Measurements from ENCODE around the gene CTNNA3.

Gene CTNNA3

GRCh38 chr10:67306588-67307205 is 389.3 kb downstream of the CTNNA3 start:
- DNase-seq = no peak

- no peak for DNase-seq
Observed at GRCh38 chr10:67302701-67303100, 393.3 kb downstream of the CTNNA3 start.

- DNase-seq = no peak
Observed at GRCh38 chr10:67299761-67300160, 396.2 kb downstream of the CTNNA3 start.

- no peak for DNase-seq
Observed at GRCh38 chr10:67297637-67298181, 398.3 kb downstream of the CTNNA3 start.

- DNase-seq = no peak
Observed at GRCh38 chr10:67296926-67297325, 399.1 kb downstream of the CTNNA3 start.

- no peak for DNase-seq
Observed at GRCh38 chr10:67288688-67289410, 407.1 kb downstream of the CTNNA3 start.

- DNase-seq = no peak
Observed at GRCh38 chr10:67284589-67284988, 411.4 kb downstream of the CTNNA3 start.

- no peak for DNase-seq
Observed at GRCh38 chr10:67282871-67283270, 413.1 kb downstream of the CTNNA3 start.

GRCh38 chr10:67280405-67280804 is 415.6 kb downstream of the CTNNA3 start:
- DNase-seq = no peak

- DNase-seq = no peak
Observed at GRCh38 chr10:67277402-67277801, 418.6 kb downstream of the CTNNA3 start.

GRCh38 chr10:67269828-67270227 is 426.2 kb downstream of the CTNNA3 start:
- DNase-seq = no peak

- DNase-seq = no peak
Observed at GRCh38 chr10:67268146-67268545, 427.8 kb downstream of the CTNNA3 start.

- DNase-seq = no peak
Observed at GRCh38 chr10:67262675-67263074, 433.3 kb downstream of the CTNNA3 start.

- DNase-seq = no peak
Observed at GRCh38 chr10:67261300-67261797, 434.6 kb downstream of the CTNNA3 start.

- no peak for DNase-seq
Observed at GRCh38 chr10:67259319-67259929, 436.6 kb downstream of the CTNNA3 start.

GRCh38 chr10:67257427-67258144 is 438.4 kb downstream of the CTNNA3 start:
- no peak for DNase-seq

GRCh38 chr10:67257018-67257417 is 439.0 kb downstream of the CTNNA3 start:
- DNase-seq = no peak

GRCh38 chr10:67250686-67251085 is 445.3 kb downstream of the CTNNA3 start:
- DNase-seq = no peak

- DNase-seq = no peak
Observed at GRCh38 chr10:67246066-67246555, 449.9 kb downstream of the CTNNA3 start.

- DNase-seq = no peak
Observed at GRCh38 chr10:67242528-67242927, 453.5 kb downstream of the CTNNA3 start.

GRCh38 chr10:67241451-67241850 is 454.5 kb downstream of the CTNNA3 start:
- DNase-seq = no peak

- DNase-seq = no peak
Observed at GRCh38 chr10:67239864-67240497, 456.0 kb downstream of the CTNNA3 start.

Data from DMS79 (cell line).